ENCODE measurements around the gene CEP55.

The CEP55 gene

GRCh38 chr10:93478873-93479272 lies 17.5 kb upstream of the CEP55 start:
- Mint-ChIP-seq H3K4me1 (ENCODE audit: low read depth) (peaks cover 50% of the 10 kb centered on the region), H3K9me3 (no peaks in the 10 kb centered on the region), H3K36me3 (ENCODE audit: low read depth) (peaks cover 6% of the 10 kb centered on the region), H3K27ac (no peak overlapping the region), H3K27me3 (no peaks in the 10 kb centered on the region), H3K4me3 (no peak overlapping the region)
- intact Hi-C loops (cut with micrococcal nuclease), result no loop called here

DNA sequence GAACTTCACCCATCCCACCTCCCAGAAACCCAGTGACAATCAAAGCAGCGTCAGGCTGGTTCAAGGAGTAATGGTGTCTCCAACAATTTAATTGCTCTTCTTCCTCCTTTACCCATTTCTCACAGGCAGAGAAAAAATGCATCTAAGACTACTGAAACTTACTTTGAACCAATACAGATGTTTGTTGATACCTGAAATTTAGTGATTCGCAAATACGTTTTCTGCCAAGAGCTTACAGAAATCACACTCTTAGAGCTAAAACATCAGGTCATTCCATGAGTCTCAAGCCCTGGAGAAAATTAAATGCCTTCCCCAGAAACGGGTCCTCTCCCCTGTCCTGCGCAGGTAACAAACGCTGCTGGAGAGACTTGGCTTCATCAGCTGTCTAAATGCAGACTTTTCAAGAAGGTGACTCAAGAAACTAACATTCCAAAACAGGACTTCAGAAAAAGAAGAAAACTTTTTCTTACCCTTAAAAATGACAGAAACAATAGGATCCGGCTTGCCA lies 14.7 kb upstream of the CEP55 start:
- H3K27me3 Mint-ChIP-seq, result no peaks in the 10 kb centered on the region
- peak overlapping the region; percentile 98 for H3K4me3 Mint-ChIP-seq
- H3K27ac Mint-ChIP-seq, result peak overlapping the region; percentile 96
- peaks cover 6% of the 10 kb centered on the region for H3K36me3 Mint-ChIP-seq (ENCODE audit: low read depth)
- H3K9me3 Mint-ChIP-seq, result no peaks in the 10 kb centered on the region
- intact Hi-C loops (cut with micrococcal nuclease), result loop anchor here (1.0 to 5.0 kb wide), 2 partner anchors 44 to 105 kb away; no protein-coding TSS in a partner anchor
- peaks cover 31% of the 10 kb centered on the region for H3K4me1 Mint-ChIP-seq (ENCODE audit: low read depth)

- Mint-ChIP-seq H3K9me3 (no peaks in the 10 kb centered on the region), H3K36me3 (ENCODE audit: low read depth) (peaks cover 6% of the 10 kb centered on the region), H3K27me3 (no peaks in the 10 kb centered on the region), H3K27ac (peak within 1 kb of the TSS; percentile 96), H3K4me3 (peak within 1 kb of the TSS; percentile 98), H3K4me1 (ENCODE audit: low read depth) (peaks cover 27% of the 10 kb centered on the region)
- intact Hi-C loops (cut with micrococcal nuclease), result loop anchor here (1.0 to 5.0 kb wide), 2 partner anchors 45 to 106 kb away; no protein-coding TSS in a partner anchor
These were observed 14.1 kb upstream of the CEP55 start, which contains the start of gene MYOF for GRCh38 chr10:93482145-93482834. Gene MYOF, minus strand, starts transcription at chr10:93482334. Its CDS starts 140 bp downstream, at chr10:93482194.

- Mint-ChIP-seq H3K9me3 (no peaks in the 10 kb centered on the region), H3K27me3 (peaks cover 2% of the 10 kb centered on the region), H3K27ac (no peak overlapping the region), H3K4me1 (ENCODE audit: low read depth) (peaks cover 16% of the 10 kb centered on the region), H3K36me3 (ENCODE audit: low read depth) (peaks cover 6% of the 10 kb centered on the region), H3K4me3 (no peak overlapping the region)
- intact Hi-C loops (cut with micrococcal nuclease), result no loop called here
These were observed 10.7 kb upstream of the CEP55 start for GRCh38 chr10:93485690-93486089.

GRCh38 chr10:93488956-93489528 lies 7.4 kb upstream of the CEP55 start:
- intact Hi-C loops (cut with micrococcal nuclease), result no loop called here
- Mint-ChIP-seq H3K4me3 (no peak overlapping the region), H3K36me3 (ENCODE audit: low read depth) (no peaks in the 10 kb centered on the region), H3K4me1 (ENCODE audit: low read depth) (no peaks in the 10 kb centered on the region), H3K27ac (no peak overlapping the region), H3K27me3 (peaks cover 2% of the 10 kb centered on the region), H3K9me3 (no peaks in the 10 kb centered on the region)

- H3K4me1 Mint-ChIP-seq (ENCODE audit: low read depth), result peaks cover 2% of the 10 kb centered on the region
- H3K4me3 Mint-ChIP-seq, result no peak overlapping the region
- intact Hi-C loops (cut with micrococcal nuclease), result no loop called here
These were observed 4.8 kb upstream of the CEP55 start for GRCh38 chr10:93491602-93492121.

DNA sequence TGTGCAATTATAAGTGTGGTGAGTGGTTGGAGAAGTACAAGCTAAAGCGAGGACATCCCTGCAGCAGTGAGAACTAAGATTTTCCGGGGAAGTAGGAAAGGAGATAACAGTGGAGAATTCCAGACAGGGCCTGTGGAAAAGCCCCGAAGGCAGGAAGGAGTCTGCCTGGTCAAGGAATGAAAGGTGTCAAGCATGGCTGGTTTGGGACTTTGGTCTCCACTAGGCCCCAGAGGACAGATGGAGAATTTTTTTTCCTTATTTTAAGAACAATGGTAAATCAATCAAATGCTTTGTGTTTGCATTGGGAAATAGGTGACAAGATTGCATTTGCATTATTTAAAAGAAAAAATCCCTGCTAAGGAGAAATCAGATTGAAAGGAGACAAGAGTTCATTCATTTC lies 3.2 kb upstream of the CEP55 start:
- intact Hi-C loops (cut with micrococcal nuclease), result no loop called here
- Mint-ChIP-seq H3K4me3 (no peak overlapping the region), H3K36me3 (ENCODE audit: low read depth) (no peaks in the 10 kb centered on the region)

More at GRCh38 chr10:93491602-93492121, 4.8 kb upstream of the CEP55 start:
- no peaks in the 10 kb centered on the region for H3K36me3 Mint-ChIP-seq (ENCODE audit: low read depth)
- H3K27ac Mint-ChIP-seq, result no peak overlapping the region
- H3K27me3 Mint-ChIP-seq, result peaks cover 8% of the 10 kb centered on the region
- H3K9me3 Mint-ChIP-seq, result no peaks in the 10 kb centered on the region

GRCh38 chr10:93494494-93494893 lies 1.9 kb upstream of the CEP55 start:
- Mint-ChIP-seq H3K27ac (no peak overlapping the region), H3K36me3 (ENCODE audit: low read depth) (no peaks in the 10 kb centered on the region), H3K4me1 (ENCODE audit: low read depth) (peaks cover 22% of the 10 kb centered on the region), H3K9me3 (no peaks in the 10 kb centered on the region), H3K27me3 (peaks cover 5% of the 10 kb centered on the region), H3K4me3 (no peak overlapping the region)
- intact Hi-C loops (cut with micrococcal nuclease), result no loop called here

More for the DNA sequence above, 3.2 kb upstream of the CEP55 start:
- H3K9me3 Mint-ChIP-seq, result no peaks in the 10 kb centered on the region
- peaks cover 8% of the 10 kb centered on the region for H3K27me3 Mint-ChIP-seq
- no peak overlapping the region for H3K27ac Mint-ChIP-seq
- H3K4me1 Mint-ChIP-seq (ENCODE audit: low read depth), result peaks cover 17% of the 10 kb centered on the region

GRCh38 chr10:93495654-93496321 lies 624 bp upstream of the CEP55 start:
- Mint-ChIP-seq H3K4me3 (peak overlapping the region; percentile 88), H3K27me3 (peaks cover 5% of the 10 kb centered on the region), H3K36me3 (ENCODE audit: low read depth) (no peaks in the 10 kb centered on the region), H3K9me3 (no peaks in the 10 kb centered on the region), H3K27ac (peak overlapping the region; percentile 79), H3K4me1 (ENCODE audit: low read depth) (peaks cover 22% of the 10 kb centered on the region)
- intact Hi-C loops (cut with micrococcal nuclease), result no loop called here

GRCh38 chr10:93498166-93498565 lies 1.8 kb downstream of the CEP55 start:
- peaks cover 22% of the 10 kb centered on the region for H3K4me1 Mint-ChIP-seq (ENCODE audit: low read depth)
- peak overlapping the region; percentile 79 for H3K27ac Mint-ChIP-seq
- H3K27me3 Mint-ChIP-seq, result peaks cover 5% of the 10 kb centered on the region
- intact Hi-C loops (cut with micrococcal nuclease), result no loop called here
- no peaks in the 10 kb centered on the region for H3K9me3 Mint-ChIP-seq
- no peaks in the 10 kb centered on the region for H3K36me3 Mint-ChIP-seq (ENCODE audit: low read depth)
- no peak overlapping the region for H3K4me3 Mint-ChIP-seq

DNA sequence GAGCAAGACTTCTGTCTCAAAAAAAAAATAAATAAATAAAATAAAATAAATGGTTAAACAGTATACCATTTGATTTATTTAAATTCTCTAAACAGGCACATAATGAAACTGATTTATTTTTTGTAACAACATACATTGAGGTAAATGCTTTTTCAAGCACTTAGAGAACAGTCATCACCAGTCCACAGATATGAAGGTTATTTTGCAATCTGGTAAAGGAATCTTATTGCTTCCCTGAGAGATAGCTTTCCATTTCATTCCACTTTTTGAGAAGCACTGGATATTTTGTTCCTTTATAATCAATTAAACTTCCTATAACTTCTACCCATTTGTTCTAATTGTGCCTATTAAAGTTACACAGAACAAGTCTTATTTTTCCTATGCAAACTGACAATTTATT lies 5.2 kb downstream of the CEP55 start:
- Mint-ChIP-seq H3K27me3 (no peaks in the 10 kb centered on the region), H3K27ac (no peak overlapping the region), H3K4me1 (ENCODE audit: low read depth) (peaks cover 21% of the 10 kb centered on the region), H3K4me3 (no peak overlapping the region), H3K9me3 (no peaks in the 10 kb centered on the region), H3K36me3 (ENCODE audit: low read depth) (no peaks in the 10 kb centered on the region)
- intact Hi-C loops (cut with micrococcal nuclease), result no loop called here

- intact Hi-C loops (cut with micrococcal nuclease), result no loop called here
- H3K9me3 Mint-ChIP-seq, result no peaks in the 10 kb centered on the region
- no peak overlapping the region for H3K27ac Mint-ChIP-seq
- peaks cover 6% of the 10 kb centered on the region for H3K4me1 Mint-ChIP-seq (ENCODE audit: low read depth)
- H3K27me3 Mint-ChIP-seq, result no peaks in the 10 kb centered on the region
- no peak overlapping the region for H3K4me3 Mint-ChIP-seq
- H3K36me3 Mint-ChIP-seq (ENCODE audit: low read depth), result peaks cover 6% of the 10 kb centered on the region
These were observed 6.7 kb downstream of the CEP55 start for GRCh38 chr10:93503075-93503474.

GRCh38 chr10:93505075-93505474 lies 8.7 kb downstream of the CEP55 start:
- H3K4me1 Mint-ChIP-seq (ENCODE audit: low read depth), result peaks cover under 1% of the 10 kb centered on the region
- H3K4me3 Mint-ChIP-seq, result no peak overlapping the region
- H3K27ac Mint-ChIP-seq, result peak overlapping the region; percentile 35
- H3K9me3 Mint-ChIP-seq, result no peaks in the 10 kb centered on the region
- no peaks in the 10 kb centered on the region for H3K27me3 Mint-ChIP-seq
- intact Hi-C loops (cut with micrococcal nuclease), result no loop called here
- H3K36me3 Mint-ChIP-seq (ENCODE audit: low read depth), result peaks cover 6% of the 10 kb centered on the region

GRCh38 chr10:93509816-93510215 lies 13.4 kb downstream of the CEP55 start:
- Mint-ChIP-seq H3K27me3 (no peaks in the 10 kb centered on the region), H3K27ac (no peak overlapping the region), H3K4me3 (no peak overlapping the region), H3K36me3 (ENCODE audit: low read depth) (peaks cover 6% of the 10 kb centered on the region), H3K9me3 (no peaks in the 10 kb centered on the region), H3K4me1 (ENCODE audit: low read depth) (peaks cover 16% of the 10 kb centered on the region)
- intact Hi-C loops (cut with micrococcal nuclease), result loop anchor here (10.0 kb wide), 1 partner anchor 425 kb away; no protein-coding TSS in a partner anchor
